HepG2 (cell line): ENCODE data around the gene CARD9. TPM values are rescaled to one million over a fixed set of nuclear protein-coding genes. Genes with fewer than 3 reads are reported as not detected.

Source experiments
- MTF2 ChIP-seq: sonication (generic); formaldehyde crosslinking; IDR thresholded peaks from 2 replicates; pipeline ENCODE4 v1.5.0; 2020; ENCODE audit warnings: missing genetic modification reagents, borderline replicate concordance
- RBM22 ChIP-seq: fragments of 200-400 bp; formaldehyde crosslinking; optimal IDR thresholded peaks from 2 replicates; pipeline ENCODE3; 2017; ENCODE audit warnings: mild to moderate bottlenecking, low read length, moderate library complexity
- SNAI1 ChIP-seq: sonication (generic); formaldehyde crosslinking; IDR thresholded peaks from 2 replicates; pipeline ENCODE4 v1.5.0; 2020; ENCODE audit warnings: mild to moderate bottlenecking, missing genetic modification reagents, borderline replicate concordance
- SSRP1 ChIP-seq: IDR thresholded peaks from 2 replicates; pipeline ENCODE4 v1.6.1; 2016; ENCODE audit warnings: control low read depth
- ZMYM3 ChIP-seq: sonication (generic); formaldehyde crosslinking; IDR thresholded peaks from 2 replicates; pipeline ENCODE4 v1.5.1; 2020; ENCODE audit warnings: mild to moderate bottlenecking, missing genetic modification reagents
- ZNF407 ChIP-seq: sonication (generic); formaldehyde crosslinking; IDR thresholded peaks from one replicate; pipeline ENCODE4 v1.5.1; 2020; ENCODE audit warnings: mild to moderate bottlenecking, missing genetic modification reagents; ENCODE audit errors: not compliant biosample characterization
- polyA plus RNA-seq, 8 experiments: library from polyadenylated mRNA; depleted of rRNA in 3 of 8; stranded (reverse) in 7 of 8; unstranded in 1 of 8; fragments of >200 nt; fragmentation: Illumina TruSeq in 4 of 8; extraction: Trizol in 4 of 8; gene quantifications; 2 replicates each; pipeline versions ENCODE4 v1.2.1 to v1.2.3, GENCODE V29; 2011 to 2016; ENCODE audit warnings: low read depth in 4 of 8, missing spikeins in 1 of 8, mixed read lengths in 1 of 8; ENCODE audit not compliant: insufficient read depth in 1 of 8
- total RNA-seq, 5 experiments: library from RNA; depleted of rRNA; stranded (reverse); fragments of >200 nt; fragmentation: Illumina TruSeq; extraction: Trizol; gene quantifications; 2 replicates each; pipeline ENCODE4 v1.2.3, GENCODE V29; 2016; ENCODE audit warnings: low read depth in 1 of 5
- TF ChIP-seq, protein P1 (sequence below): sonication (generic); formaldehyde crosslinking; IDR thresholded peaks from 2 replicates; pipeline ENCODE4 v1.5.0; 2020; ENCODE audit warnings: mild to moderate bottlenecking, missing genetic modification reagents, borderline replicate concordance
- TF ChIP-seq, protein P2 (sequence below): conservative IDR thresholded peaks from 2 replicates; pipeline ENCODE4 v1.6.1; 2018; ENCODE audit warnings: missing genetic modification reagents

The CARD9 gene
- total and polyA plus RNA-seq, 2 of the 13 experiments (the other 11 are each of a cell fraction or from before 2014, with no cell fraction given), result 3.3 to 7.4 TPM

DNA sequence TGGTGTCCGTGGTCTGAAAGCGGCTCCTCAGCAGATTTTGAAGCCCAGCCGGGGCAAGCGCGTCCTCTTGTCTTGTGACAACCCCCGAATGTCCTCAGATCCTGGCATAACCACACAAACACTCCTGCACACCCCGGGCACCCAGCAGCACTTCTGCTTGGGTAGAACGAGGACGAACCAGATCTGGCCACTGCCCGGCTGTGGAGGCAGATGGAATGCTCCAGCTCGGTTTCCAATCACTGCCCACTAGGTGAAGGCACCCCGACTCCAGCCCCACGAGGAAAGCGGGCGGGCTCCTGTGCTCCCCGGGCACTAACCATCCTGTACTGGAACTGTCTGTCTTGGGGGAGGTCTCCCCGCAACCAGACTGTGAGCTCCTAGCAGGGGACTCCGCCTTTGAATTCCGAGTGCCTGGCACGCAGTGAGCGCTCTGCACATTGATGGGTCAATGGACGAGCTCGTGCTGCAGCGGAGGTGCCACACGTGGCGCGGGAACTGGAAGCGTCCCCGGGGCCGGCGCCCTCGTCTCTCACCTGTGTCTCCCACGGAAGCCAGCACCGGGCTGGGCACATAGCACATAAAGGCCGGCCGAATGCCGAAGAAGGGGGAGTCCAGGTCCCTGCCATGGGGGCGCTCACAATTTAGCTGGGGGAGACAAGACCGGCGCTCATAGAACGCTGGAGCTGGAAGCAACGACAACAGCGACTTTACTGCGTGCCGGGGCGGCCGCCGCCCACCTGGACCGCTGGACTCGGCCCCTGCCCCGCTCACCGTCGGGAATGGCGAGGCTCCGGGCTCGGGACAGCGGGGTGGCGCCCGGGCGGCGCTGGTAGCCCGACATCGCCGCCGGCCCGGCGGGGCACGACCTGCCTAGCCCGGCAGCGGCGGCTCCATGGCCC is 36.3 kb upstream of the CARD9 start (continued):
- TF ChIP-seq, protein P1, sequence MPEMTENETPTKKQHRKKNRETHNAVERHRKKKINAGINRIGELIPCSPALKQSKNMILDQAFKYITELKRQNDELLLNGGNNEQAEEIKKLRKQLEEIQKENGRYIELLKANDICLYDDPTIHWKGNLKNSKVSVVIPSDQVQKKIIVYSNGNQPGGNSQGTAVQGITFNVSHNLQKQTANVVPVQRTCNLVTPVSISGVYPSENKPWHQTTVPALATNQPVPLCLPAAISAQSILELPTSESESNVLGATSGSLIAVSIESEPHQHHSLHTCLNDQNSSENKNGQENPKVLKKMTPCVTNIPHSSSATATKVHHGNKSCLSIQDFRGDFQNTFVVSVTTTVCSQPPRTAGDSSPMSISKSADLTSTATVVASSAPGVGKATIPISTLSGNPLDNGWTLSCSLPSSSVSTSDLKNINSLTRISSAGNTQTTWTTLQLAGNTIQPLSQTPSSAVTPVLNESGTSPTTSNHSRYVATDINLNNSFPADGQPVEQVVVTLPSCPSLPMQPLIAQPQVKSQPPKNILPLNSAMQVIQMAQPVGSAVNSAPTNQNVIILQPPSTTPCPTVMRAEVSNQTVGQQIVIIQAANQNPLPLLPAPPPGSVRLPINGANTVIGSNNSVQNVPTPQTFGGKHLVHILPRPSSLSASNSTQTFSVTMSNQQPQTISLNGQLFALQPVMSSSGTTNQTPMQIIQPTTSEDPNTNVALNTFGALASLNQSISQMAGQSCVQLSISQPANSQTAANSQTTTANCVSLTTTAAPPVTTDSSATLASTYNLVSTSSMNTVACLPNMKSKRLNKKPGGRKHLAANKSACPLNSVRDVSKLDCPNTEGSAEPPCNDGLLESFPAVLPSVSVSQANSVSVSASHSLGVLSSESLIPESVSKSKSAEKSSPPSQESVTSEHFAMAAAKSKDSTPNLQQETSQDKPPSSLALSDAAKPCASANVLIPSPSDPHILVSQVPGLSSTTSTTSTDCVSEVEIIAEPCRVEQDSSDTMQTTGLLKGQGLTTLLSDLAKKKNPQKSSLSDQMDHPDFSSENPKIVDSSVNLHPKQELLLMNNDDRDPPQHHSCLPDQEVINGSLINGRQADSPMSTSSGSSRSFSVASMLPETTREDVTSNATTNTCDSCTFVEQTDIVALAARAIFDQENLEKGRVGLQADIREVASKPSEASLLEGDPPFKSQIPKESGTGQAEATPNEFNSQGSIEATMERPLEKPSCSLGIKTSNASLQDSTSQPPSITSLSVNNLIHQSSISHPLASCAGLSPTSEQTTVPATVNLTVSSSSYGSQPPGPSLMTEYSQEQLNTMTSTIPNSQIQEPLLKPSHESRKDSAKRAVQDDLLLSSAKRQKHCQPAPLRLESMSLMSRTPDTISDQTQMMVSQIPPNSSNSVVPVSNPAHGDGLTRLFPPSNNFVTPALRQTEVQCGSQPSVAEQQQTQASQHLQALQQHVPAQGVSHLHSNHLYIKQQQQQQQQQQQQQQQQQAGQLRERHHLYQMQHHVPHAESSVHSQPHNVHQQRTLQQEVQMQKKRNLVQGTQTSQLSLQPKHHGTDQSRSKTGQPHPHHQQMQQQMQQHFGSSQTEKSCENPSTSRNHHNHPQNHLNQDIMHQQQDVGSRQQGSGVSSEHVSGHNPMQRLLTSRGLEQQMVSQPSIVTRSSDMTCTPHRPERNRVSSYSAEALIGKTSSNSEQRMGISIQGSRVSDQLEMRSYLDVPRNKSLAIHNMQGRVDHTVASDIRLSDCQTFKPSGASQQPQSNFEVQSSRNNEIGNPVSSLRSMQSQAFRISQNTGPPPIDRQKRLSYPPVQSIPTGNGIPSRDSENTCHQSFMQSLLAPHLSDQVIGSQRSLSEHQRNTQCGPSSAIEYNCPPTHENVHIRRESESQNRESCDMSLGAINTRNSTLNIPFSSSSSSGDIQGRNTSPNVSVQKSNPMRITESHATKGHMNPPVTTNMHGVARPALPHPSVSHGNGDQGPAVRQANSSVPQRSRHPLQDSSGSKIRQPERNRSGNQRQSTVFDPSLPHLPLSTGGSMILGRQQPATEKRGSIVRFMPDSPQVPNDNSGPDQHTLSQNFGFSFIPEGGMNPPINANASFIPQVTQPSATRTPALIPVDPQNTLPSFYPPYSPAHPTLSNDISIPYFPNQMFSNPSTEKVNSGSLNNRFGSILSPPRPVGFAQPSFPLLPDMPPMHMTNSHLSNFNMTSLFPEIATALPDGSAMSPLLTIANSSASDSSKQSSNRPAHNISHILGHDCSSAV (CRISPR knock-in tag), result no peak
- TF ChIP-seq RBM22, result no peak
- no peak for TF ChIP-seq ZMYM3 (CRISPR knock-in tag)
- no peak for TF ChIP-seq SSRP1
- no peak for TF ChIP-seq ZNF407 (CRISPR knock-in tag)
- TF ChIP-seq, protein P2, sequence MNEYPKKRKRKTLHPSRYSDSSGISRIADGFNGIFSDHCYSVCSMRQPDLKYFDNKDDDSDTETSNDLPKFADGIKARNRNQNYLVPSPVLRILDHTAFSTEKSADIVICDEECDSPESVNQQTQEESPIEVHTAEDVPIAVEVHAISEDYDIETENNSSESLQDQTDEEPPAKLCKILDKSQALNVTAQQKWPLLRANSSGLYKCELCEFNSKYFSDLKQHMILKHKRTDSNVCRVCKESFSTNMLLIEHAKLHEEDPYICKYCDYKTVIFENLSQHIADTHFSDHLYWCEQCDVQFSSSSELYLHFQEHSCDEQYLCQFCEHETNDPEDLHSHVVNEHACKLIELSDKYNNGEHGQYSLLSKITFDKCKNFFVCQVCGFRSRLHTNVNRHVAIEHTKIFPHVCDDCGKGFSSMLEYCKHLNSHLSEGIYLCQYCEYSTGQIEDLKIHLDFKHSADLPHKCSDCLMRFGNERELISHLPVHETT (CRISPR knock-in tag), result no peak
- no peak for TF ChIP-seq SNAI1
- no peak for TF ChIP-seq MTF2 (CRISPR knock-in tag)
